ENCODE data around the gene MED22. TPM values are rescaled to one million over a fixed set of nuclear protein-coding genes. Genes with fewer than 3 reads are reported as not detected.
A peak's percentile ranks its signal among the peaks of the same experiment; 100 is the strongest.
"Not testable (repeated sequence)": the region's sequence is repeated elsewhere in the genome, so short reads cannot be mapped to it uniquely, and the experiment has no call there.

MED22 gene
- total RNA-seq, 1 experiment from 2014 or later = 32.6 TPM

GRCh38 chr9:133380734-133381133, 32.8 kb upstream of the MED22 start:
- Mint-ChIP-seq H3K4me1 (ENCODE audit: insufficient read depth, unreplicated experiment) (peaks cover 15% of the 10 kb centered on the region), H3K27me3 (ENCODE audit: insufficient read depth, unreplicated experiment) (no peaks in the 10 kb centered on the region), H3K36me3 (ENCODE audit: insufficient read depth, unreplicated experiment) (no peaks in the 10 kb centered on the region), H3K9me3 (ENCODE audit: unreplicated experiment) (no peaks in the 10 kb centered on the region), H3K4me3 (ENCODE audit: unreplicated experiment) (no peak overlapping the region), H3K27ac (ENCODE audit: low read depth, unreplicated experiment) (no peak overlapping the region)
- intact Hi-C loops (cut with micrococcal nuclease) = no loop called here
- ChIA-PET CTCF (no interaction called here), POLR2A (no interaction called here)
- TF ChIP-seq, protein P1, sequence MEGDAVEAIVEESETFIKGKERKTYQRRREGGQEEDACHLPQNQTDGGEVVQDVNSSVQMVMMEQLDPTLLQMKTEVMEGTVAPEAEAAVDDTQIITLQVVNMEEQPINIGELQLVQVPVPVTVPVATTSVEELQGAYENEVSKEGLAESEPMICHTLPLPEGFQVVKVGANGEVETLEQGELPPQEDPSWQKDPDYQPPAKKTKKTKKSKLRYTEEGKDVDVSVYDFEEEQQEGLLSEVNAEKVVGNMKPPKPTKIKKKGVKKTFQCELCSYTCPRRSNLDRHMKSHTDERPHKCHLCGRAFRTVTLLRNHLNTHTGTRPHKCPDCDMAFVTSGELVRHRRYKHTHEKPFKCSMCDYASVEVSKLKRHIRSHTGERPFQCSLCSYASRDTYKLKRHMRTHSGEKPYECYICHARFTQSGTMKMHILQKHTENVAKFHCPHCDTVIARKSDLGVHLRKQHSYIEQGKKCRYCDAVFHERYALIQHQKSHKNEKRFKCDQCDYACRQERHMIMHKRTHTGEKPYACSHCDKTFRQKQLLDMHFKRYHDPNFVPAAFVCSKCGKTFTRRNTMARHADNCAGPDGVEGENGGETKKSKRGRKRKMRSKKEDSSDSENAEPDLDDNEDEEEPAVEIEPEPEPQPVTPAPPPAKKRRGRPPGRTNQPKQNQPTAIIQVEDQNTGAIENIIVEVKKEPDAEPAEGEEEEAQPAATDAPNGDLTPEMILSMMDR (IDR thresholded peaks at IDR 0.05; ENCODE audit: unreplicated experiment) = no peak
- DNase-seq (ENCODE audit: unreplicated experiment) = no peak
- no TSS peak for BruUV-seq (replicated peaks)

DNA sequence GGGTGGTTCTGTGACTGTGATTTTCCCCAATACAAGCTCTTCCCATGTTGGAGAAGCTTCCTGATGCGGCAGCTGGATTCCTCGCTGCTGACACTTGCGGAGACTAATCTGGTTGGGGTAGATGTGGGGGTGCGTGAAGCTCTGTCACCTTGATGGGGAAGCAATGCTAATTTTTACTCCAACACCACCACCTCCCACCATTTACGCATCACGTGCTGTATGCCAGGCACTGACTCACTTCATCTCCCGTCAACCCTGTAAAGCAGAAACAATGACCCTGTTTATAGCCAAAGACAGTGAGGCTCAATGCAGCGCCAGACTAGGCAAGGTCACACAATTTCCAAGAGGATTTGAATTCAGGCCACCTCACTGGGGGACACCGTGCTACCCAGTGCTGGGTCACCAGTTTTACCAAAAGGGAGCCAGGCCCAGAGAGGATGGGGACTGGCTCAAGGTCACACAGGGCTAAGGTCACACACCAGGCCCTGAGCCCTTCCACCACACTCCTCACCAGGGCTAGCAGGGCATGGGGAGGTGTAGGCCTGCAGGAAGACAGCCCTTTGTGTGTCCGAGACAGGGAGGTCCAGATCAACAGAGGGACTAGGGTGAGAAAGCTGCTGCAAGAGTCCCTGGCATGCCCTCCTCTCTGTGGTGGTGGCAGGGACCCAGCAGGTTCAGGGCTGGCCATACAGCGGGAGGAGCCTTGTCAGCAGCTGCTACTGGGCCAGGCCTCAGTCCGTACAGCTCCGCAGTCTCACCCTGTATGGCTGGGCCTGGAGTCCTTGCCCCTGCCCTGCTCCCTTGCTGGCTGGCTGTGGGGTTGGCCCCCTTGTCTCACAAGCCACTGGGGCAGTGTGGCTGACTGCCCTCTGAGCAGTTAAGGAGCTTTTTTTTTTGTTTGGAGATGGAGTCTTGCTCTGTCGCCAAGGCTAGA, 31.5 kb upstream of the MED22 start:
- POLR2A ChIA-PET = interaction anchor here (0.6 to 3.4 kb wide), 3 partner anchors 23 to 34 kb away, joined by 3 to 33 read pairs (median 3); partner anchors contain the start of genes SURF1 and SURF2
- H3K4me1 Mint-ChIP-seq (ENCODE audit: insufficient read depth, unreplicated experiment) = peaks cover 20% of the 10 kb centered on the region
- CTCF ChIA-PET = interaction anchor here (0.6 to 1.4 kb wide), 2 partner anchors 31 to 108 kb away, joined by 3 read pairs; no protein-coding TSS in a partner anchor
- no peaks in the 10 kb centered on the region for H3K9me3 Mint-ChIP-seq (ENCODE audit: unreplicated experiment)
- no peak for DNase-seq (ENCODE audit: unreplicated experiment)
- BruUV-seq (replicated peaks) = no TSS peak
- H3K4me3 Mint-ChIP-seq (ENCODE audit: unreplicated experiment) = no peak overlapping the region
- no peak overlapping the region for H3K27ac Mint-ChIP-seq (ENCODE audit: low read depth, unreplicated experiment)
- intact Hi-C loops (cut with micrococcal nuclease) = no loop called here
- H3K36me3 Mint-ChIP-seq (ENCODE audit: insufficient read depth, unreplicated experiment) = peaks cover 7% of the 10 kb centered on the region
- TF ChIP-seq, protein P1 (IDR thresholded peaks at IDR 0.05; ENCODE audit: unreplicated experiment) = no peak
- no peaks in the 10 kb centered on the region for H3K27me3 Mint-ChIP-seq (ENCODE audit: insufficient read depth, unreplicated experiment)

DNA sequence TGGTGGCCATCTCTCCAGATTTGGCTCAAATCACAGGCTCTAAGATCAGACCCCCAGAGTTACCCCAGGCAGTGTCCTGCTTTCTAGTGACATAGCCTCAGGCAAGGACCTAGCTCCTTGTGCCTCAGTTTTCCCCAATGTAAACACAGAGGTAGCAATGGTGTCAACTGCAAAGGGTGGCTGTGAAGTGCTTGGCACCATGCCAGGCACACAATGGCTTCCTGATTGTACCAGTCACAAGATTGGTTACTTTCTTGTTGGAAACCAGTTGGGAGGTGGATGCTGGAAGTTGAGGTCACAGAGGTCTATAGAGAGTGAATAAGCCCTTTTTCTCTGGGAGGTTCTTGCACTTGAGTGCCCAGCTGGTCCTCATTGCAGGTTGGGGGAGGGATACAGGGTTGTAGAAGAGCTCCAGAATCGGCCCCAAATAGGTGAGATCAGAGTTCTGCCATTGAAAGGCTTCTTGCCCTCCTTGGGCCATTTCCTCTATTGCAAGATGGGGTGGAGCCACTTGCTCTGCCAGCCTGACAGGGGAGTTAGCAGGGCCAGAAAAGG, 30.6 kb upstream of the MED22 start:
- intact Hi-C loops (cut with micrococcal nuclease) = no loop called here
- ChIA-PET CTCF (interaction anchor here (0.6 to 1.4 kb wide), 2 partner anchors 32 to 109 kb away, joined by 3 read pairs; no protein-coding TSS in a partner anchor), POLR2A (interaction anchor here (1.0 to 3.4 kb wide), 5 partner anchors 17 to 39 kb away, joined by 3 to 33 read pairs (median 18); partner anchors contain the start of genes MED22, REXO4, RPL7A and SURF1)
- H3K27ac Mint-ChIP-seq (ENCODE audit: low read depth, unreplicated experiment) = no peak overlapping the region
- BruUV-seq (replicated peaks) = no TSS peak
- TF ChIP-seq, protein P1 (IDR thresholded peaks at IDR 0.05; ENCODE audit: unreplicated experiment) = no peak
- no peaks in the 10 kb centered on the region for H3K27me3 Mint-ChIP-seq (ENCODE audit: insufficient read depth, unreplicated experiment)
- no peaks in the 10 kb centered on the region for H3K9me3 Mint-ChIP-seq (ENCODE audit: unreplicated experiment)
- H3K36me3 Mint-ChIP-seq (ENCODE audit: insufficient read depth, unreplicated experiment) = peaks cover 16% of the 10 kb centered on the region
- no peak for DNase-seq (ENCODE audit: unreplicated experiment)
- peaks cover 21% of the 10 kb centered on the region for H3K4me1 Mint-ChIP-seq (ENCODE audit: insufficient read depth, unreplicated experiment)
- no peak overlapping the region for H3K4me3 Mint-ChIP-seq (ENCODE audit: unreplicated experiment)

- Mint-ChIP-seq H3K36me3 (ENCODE audit: insufficient read depth, unreplicated experiment) (peaks cover 23% of the 10 kb centered on the region), H3K27me3 (ENCODE audit: insufficient read depth, unreplicated experiment) (no peaks in the 10 kb centered on the region), H3K9me3 (ENCODE audit: unreplicated experiment) (no peaks in the 10 kb centered on the region), H3K4me1 (ENCODE audit: insufficient read depth, unreplicated experiment) (peaks cover 21% of the 10 kb centered on the region), H3K4me3 (ENCODE audit: unreplicated experiment) (no peak overlapping the region), H3K27ac (ENCODE audit: low read depth, unreplicated experiment) (no peak overlapping the region)
- intact Hi-C loops (cut with micrococcal nuclease) = no loop called here
- ChIA-PET POLR2A (interaction anchor here (0.6 to 3.4 kb wide), 9 partner anchors 13 to 587 kb away, joined by 3 to 33 read pairs (median 5); partner anchors contain the start of genes CACFD1, MED22, REXO4 and RPL7A), CTCF (interaction anchor here (0.6 to 1.1 kb wide), 4 partner anchors 28 to 109 kb away, joined by 3 to 5 read pairs (median 3); no protein-coding TSS in a partner anchor)
- BruUV-seq (replicated peaks) = no TSS peak
- TF ChIP-seq, protein P1 (IDR thresholded peaks at IDR 0.05; ENCODE audit: unreplicated experiment) = no peak
- DNase-seq (ENCODE audit: unreplicated experiment) = peak; percentile 65
Measured at GRCh38 chr9:133377721-133378216, 29.8 kb upstream of the MED22 start.

- H3K27me3 Mint-ChIP-seq (ENCODE audit: insufficient read depth, unreplicated experiment); H3K9me3 Mint-ChIP-seq (ENCODE audit: unreplicated experiment); intact Hi-C loops (cut with micrococcal nuclease); DNase-seq (ENCODE audit: unreplicated experiment); H3K27ac Mint-ChIP-seq (ENCODE audit: low read depth, unreplicated experiment); BruUV-seq (replicated peaks): not testable (repeated sequence)
- peak overlapping the region; percentile 92 for H3K4me3 Mint-ChIP-seq (ENCODE audit: unreplicated experiment)
- ChIA-PET CTCF (interaction anchor here (0.6 to 1.2 kb wide), 5 partner anchors 20 to 109 kb away, joined by 3 to 5 read pairs (median 3); partner anchors contain the start of genes SURF1 and SURF2), POLR2A (interaction anchor here (0.6 to 3.4 kb wide), 15 partner anchors 13 to 588 kb away, joined by 3 to 33 read pairs (median 4); partner anchors contain the start of genes CACFD1, MED22, REXO4 and RPL7A)
- peaks cover 28% of the 10 kb centered on the region for H3K36me3 Mint-ChIP-seq (ENCODE audit: insufficient read depth, unreplicated experiment)
- peaks cover 21% of the 10 kb centered on the region for H3K4me1 Mint-ChIP-seq (ENCODE audit: insufficient read depth, unreplicated experiment)
Measured at GRCh38 chr9:133377280-133377679, 29.3 kb upstream of the MED22 start.

Measured in MCF 10A (cell line).